GM12864 (cell line): ENCODE data around the gene NCAM1.

Source experiments
- DNase-seq: peaks from one replicate; pipeline ENCODE4 v3.0.0-alpha.2; 2011; ENCODE audit warnings: low read depth
- H3K4me3 ChIP-seq: 2 replicates; pipeline ENCODE4 v1.5.1; 2011; ENCODE audit warnings: mild to moderate bottlenecking, low read depth, low read length, control low read depth
- TF ChIP-seq, protein P1 (sequence below): IDR thresholded peaks from 2 replicates; pipeline ENCODE4 v1.5.1; 2011; ENCODE audit warnings: low read depth, mild to moderate bottlenecking, moderate library complexity, low read length, control low read depth, inconsistent platforms; ENCODE audit errors: missing control alignments

The NCAM1 gene

DNA sequence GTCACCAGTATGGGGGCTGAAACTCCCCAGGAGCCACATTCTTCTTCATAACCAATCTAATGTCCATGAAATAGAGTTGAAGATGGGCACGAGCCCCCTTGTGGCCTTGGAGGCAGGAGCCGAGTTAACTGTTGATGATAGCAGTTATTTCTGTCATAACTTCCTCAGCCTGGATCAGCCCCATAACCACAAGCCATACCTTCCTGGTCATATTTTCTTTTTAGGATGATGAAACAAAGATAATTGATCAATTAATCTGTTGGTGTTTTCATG is 288.2 kb downstream of the NCAM1 start:
- TF ChIP-seq, protein P1, sequence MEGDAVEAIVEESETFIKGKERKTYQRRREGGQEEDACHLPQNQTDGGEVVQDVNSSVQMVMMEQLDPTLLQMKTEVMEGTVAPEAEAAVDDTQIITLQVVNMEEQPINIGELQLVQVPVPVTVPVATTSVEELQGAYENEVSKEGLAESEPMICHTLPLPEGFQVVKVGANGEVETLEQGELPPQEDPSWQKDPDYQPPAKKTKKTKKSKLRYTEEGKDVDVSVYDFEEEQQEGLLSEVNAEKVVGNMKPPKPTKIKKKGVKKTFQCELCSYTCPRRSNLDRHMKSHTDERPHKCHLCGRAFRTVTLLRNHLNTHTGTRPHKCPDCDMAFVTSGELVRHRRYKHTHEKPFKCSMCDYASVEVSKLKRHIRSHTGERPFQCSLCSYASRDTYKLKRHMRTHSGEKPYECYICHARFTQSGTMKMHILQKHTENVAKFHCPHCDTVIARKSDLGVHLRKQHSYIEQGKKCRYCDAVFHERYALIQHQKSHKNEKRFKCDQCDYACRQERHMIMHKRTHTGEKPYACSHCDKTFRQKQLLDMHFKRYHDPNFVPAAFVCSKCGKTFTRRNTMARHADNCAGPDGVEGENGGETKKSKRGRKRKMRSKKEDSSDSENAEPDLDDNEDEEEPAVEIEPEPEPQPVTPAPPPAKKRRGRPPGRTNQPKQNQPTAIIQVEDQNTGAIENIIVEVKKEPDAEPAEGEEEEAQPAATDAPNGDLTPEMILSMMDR: no peak
- H3K4me3 ChIP-seq: no peak overlapping the region
- DNase-seq: no peak

DNA sequence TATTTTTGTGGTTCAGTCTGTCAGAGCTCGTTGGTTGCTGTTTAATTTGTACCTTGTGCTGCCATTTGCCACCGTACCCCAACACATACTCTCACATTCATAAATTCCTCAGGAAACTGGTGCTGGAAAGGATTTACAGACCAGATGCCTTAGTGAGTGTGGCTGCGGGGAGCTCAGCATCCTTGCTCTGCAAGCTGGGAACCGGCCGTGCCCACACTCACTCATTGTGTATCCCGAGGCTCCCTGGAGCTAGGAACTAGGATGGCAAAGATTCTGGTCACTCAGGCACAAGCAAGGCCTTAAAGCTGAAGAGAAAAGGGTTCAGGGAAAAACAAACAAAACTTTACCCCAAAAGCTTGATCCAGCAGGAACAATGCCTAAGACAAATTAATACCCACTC is 288.6 kb downstream of the NCAM1 start:
- no peak for DNase-seq
- TF ChIP-seq, protein P1: no peak
- H3K4me3 ChIP-seq: no peak overlapping the region

DNA sequence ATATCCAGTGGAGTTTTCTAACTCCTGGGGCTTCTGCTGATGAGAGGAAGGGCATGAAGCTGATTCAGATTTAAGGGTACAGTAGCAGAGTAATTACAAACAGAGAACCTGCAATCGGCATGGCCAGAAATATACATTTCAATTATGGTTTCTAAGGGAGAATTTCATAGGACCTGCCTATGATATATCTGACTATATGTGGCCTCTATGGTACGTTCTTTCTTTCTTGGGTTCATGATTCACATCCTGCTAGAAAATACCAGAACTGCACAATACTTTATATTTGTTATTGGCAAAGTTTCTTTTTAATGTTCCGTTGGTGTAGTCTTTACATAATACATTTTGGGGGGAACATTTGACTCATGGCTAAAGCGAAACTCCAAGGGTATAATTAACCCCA is 290.1 kb downstream of the NCAM1 start:
- TF ChIP-seq, protein P1: no peak
- H3K4me3 ChIP-seq: no peak overlapping the region
- DNase-seq: no peak

DNA sequence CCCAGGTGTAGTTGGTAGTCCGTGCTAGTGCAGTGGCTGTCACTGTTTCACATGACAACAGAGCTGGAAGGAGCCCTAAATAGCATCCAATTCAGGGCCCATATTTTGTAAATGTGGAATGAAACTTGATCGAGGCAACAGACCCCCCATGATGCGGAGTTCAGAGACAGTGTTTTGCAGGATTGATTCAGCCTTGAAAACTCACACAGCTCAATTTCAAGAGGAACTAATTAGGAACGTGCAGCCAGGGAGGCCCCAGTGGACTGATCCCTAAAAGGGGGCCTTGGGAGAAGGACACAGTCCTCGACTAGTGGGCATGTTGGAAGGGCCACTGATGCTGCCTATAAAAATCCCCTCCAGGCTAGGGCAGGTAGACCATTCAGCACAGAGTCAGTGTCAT is 292.2 kb downstream of the NCAM1 start:
- no peak for DNase-seq
- TF ChIP-seq, protein P1: no peak
- H3K4me3 ChIP-seq: no peak overlapping the region

DNA sequence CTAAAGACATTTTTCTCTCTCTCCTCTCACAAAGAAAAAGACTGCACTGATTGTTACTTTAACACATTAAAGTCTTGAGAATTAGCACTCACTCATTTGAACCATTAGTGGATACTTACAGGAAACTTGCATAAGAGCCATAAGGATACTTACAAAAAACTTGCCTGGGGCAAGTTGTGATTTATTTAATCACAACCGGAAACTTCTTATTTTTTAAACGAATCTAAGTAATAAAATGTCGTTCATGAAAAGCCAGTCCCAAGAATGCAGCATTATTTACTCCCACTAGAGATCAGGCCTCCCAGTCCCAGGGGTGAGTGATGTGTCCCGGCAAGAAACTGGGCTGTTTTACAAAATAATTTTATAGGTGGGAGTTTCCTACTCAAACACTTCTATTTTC is 293.9 kb downstream of the NCAM1 start:
- TF ChIP-seq, protein P1: no peak
- no peak for DNase-seq
- no peak overlapping the region for H3K4me3 ChIP-seq

DNA sequence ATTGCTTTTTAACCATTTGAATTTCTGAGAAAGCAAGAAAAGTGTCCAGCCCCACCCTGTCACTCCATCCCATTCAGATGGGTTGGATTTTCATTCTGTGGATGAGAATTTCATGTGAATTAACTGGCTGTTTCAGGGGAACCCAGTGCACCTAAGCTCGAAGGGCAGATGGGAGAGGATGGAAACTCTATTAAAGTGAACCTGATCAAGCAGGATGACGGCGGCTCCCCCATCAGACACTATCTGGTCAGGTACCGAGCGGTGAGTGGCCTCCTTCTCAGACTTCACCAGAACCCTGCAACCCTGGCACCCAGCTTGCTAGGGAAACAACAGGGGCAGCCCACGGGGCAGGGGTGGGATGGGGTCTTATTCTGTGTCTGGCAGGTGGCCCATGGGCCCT is 294.5 kb downstream of the NCAM1 start:
- H3K4me3 ChIP-seq: no peak overlapping the region
- DNase-seq: no peak
- TF ChIP-seq, protein P1: no peak

DNA sequence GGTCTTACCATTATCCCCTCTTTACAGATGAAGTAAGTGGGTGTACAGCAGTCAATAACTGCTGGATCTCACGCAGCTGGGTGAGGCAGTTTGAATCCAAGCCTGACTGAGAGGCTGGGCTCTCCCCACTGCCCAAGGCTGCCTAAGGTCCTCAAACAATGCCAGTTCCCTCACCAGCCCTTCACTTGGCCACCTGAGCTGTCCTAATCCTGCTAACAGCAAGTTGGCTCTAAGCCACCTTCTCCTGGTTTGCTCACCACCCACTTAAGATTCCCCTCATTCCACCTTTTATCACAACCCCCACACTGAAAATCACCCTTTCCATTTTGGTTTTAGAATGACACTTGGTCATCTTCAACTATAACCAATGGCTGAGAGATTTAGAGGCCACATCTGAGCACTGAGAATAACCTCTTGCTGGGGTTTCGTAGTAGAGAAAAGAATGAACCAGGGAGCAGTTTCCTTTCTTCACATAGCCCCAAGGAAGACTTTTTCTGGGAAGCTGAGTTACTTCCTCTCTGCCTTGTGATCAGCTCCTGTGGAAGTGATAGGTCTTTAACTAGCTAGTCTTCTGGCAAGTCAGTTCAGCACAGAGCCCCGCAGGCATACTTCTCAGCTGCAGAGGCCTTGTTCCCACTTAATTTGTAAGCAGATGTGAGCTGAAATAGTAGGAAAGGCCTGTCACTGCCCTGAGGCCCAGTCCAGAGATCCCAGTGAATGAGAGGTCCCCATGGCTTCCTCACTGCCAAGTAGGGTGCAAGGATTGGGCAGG is 295.4 kb downstream of the NCAM1 start:
- H3K4me3 ChIP-seq: no peak overlapping the region
- DNase-seq: no peak
- TF ChIP-seq, protein P1: no peak
